IPS-15b (cell line): ENCODE results near the gene TRIM44.

ENCODE experiments used
- H3K27me3 ChIP-seq: one replicate; pipeline ENCODE4 v1.6.1; 2013; ENCODE audit warnings: low read length; ENCODE audit not compliant: control insufficient read depth, insufficient read depth
- H3K36me3 ChIP-seq: one replicate; pipeline ENCODE4 v1.6.1; 2013; ENCODE audit warnings: low read length; ENCODE audit not compliant: control insufficient read depth, insufficient read depth
- H3K4me1 ChIP-seq: one replicate; pipeline ENCODE4 v1.6.1; 2013; ENCODE audit warnings: mild to moderate bottlenecking, low read length; ENCODE audit not compliant: control insufficient read depth, insufficient read depth
- H3K4me3 ChIP-seq: one replicate; pipeline ENCODE4 v1.5.1; 2013; ENCODE audit warnings: low read depth, low read length
- H3K9ac ChIP-seq: one replicate; pipeline ENCODE4 v1.6.1; 2013; ENCODE audit warnings: low read depth, mild to moderate bottlenecking, low read length
- H3K9me3 ChIP-seq: one replicate; pipeline ENCODE4 v1.6.1; 2013; ENCODE audit warnings: mild to moderate bottlenecking, low read length; ENCODE audit not compliant: control insufficient read depth, insufficient read depth

Gene TRIM44

GRCh38 chr11:35800970-35801953 is 138.7 kb downstream of the TRIM44 start:
- H3K36me3 ChIP-seq, result no peaks in the 10 kb centered on the region
- H3K27me3 ChIP-seq, result no peaks in the 10 kb centered on the region
- no peaks in the 10 kb centered on the region for H3K4me1 ChIP-seq
- H3K9me3 ChIP-seq, result no peaks in the 10 kb centered on the region
- H3K9ac ChIP-seq, result no peak overlapping the region
- no peak overlapping the region for H3K4me3 ChIP-seq

GRCh38 chr11:35802221-35802620 is 139.6 kb downstream of the TRIM44 start:
- H3K4me3 ChIP-seq, result no peak overlapping the region
- H3K9me3 ChIP-seq, result no peaks in the 10 kb centered on the region
- no peak overlapping the region for H3K9ac ChIP-seq
- H3K4me1 ChIP-seq, result no peaks in the 10 kb centered on the region
- H3K27me3 ChIP-seq, result no peaks in the 10 kb centered on the region
- H3K36me3 ChIP-seq, result no peaks in the 10 kb centered on the region

GRCh38 chr11:35802672-35803071 is 140.1 kb downstream of the TRIM44 start:
- Histone ChIP-seq H3K36me3 (no peaks in the 10 kb centered on the region), H3K9ac (no peak overlapping the region), H3K4me3 (no peak overlapping the region), H3K4me1 (no peaks in the 10 kb centered on the region), H3K27me3 (no peaks in the 10 kb centered on the region), H3K9me3 (no peaks in the 10 kb centered on the region)

GRCh38 chr11:35803115-35803514 is 140.5 kb downstream of the TRIM44 start:
- Histone ChIP-seq H3K27me3 (no peaks in the 10 kb centered on the region), H3K36me3 (no peaks in the 10 kb centered on the region), H3K9ac (no peak overlapping the region), H3K9me3 (no peaks in the 10 kb centered on the region), H3K4me3 (no peak overlapping the region), H3K4me1 (no peaks in the 10 kb centered on the region)

GRCh38 chr11:35804451-35805040 is 142.0 kb downstream of the TRIM44 start:
- no peak overlapping the region for H3K4me3 ChIP-seq
- no peaks in the 10 kb centered on the region for H3K4me1 ChIP-seq
- H3K9ac ChIP-seq, result no peak overlapping the region
- H3K9me3 ChIP-seq, result no peaks in the 10 kb centered on the region
- H3K36me3 ChIP-seq, result no peaks in the 10 kb centered on the region
- H3K27me3 ChIP-seq, result no peaks in the 10 kb centered on the region

GRCh38 chr11:35809561-35809960 is 147.0 kb downstream of the TRIM44 start:
- Histone ChIP-seq H3K9me3 (no peaks in the 10 kb centered on the region), H3K4me3 (no peak overlapping the region), H3K36me3 (no peaks in the 10 kb centered on the region), H3K4me1 (no peaks in the 10 kb centered on the region), H3K27me3 (no peaks in the 10 kb centered on the region), H3K9ac (no peak overlapping the region)

- Histone ChIP-seq H3K4me3 (no peak overlapping the region), H3K4me1 (no peaks in the 10 kb centered on the region), H3K9ac (no peak overlapping the region), H3K36me3 (no peaks in the 10 kb centered on the region), H3K9me3 (no peaks in the 10 kb centered on the region), H3K27me3 (no peaks in the 10 kb centered on the region)
Measured at GRCh38 chr11:35810045-35810645, 147.6 kb downstream of the TRIM44 start.

GRCh38 chr11:35811783-35812182 is 149.2 kb downstream of the TRIM44 start:
- Histone ChIP-seq H3K36me3 (no peaks in the 10 kb centered on the region), H3K9ac (no peak overlapping the region), H3K27me3 (no peaks in the 10 kb centered on the region), H3K9me3 (no peaks in the 10 kb centered on the region), H3K4me3 (no peak overlapping the region), H3K4me1 (no peaks in the 10 kb centered on the region)

- no peak overlapping the region for H3K9ac ChIP-seq
Measured at GRCh38 chr11:35812828-35813227, 150.3 kb downstream of the TRIM44 start.

GRCh38 chr11:35814081-35814695 is 151.6 kb downstream of the TRIM44 start:
- Histone ChIP-seq H3K4me3 (no peak overlapping the region), H3K4me1 (no peaks in the 10 kb centered on the region)

More at GRCh38 chr11:35812828-35813227, 150.3 kb downstream of the TRIM44 start:
- H3K36me3 ChIP-seq, result no peaks in the 10 kb centered on the region
- H3K9me3 ChIP-seq, result no peaks in the 10 kb centered on the region
- no peak overlapping the region for H3K4me3 ChIP-seq
- no peaks in the 10 kb centered on the region for H3K4me1 ChIP-seq
- H3K27me3 ChIP-seq, result no peaks in the 10 kb centered on the region

GRCh38 chr11:35814720-35815305 is 152.2 kb downstream of the TRIM44 start:
- H3K4me1 ChIP-seq, result no peaks in the 10 kb centered on the region
- no peaks in the 10 kb centered on the region for H3K9me3 ChIP-seq
- H3K9ac ChIP-seq, result no peak overlapping the region
- no peaks in the 10 kb centered on the region for H3K36me3 ChIP-seq
- no peaks in the 10 kb centered on the region for H3K27me3 ChIP-seq
- no peak overlapping the region for H3K4me3 ChIP-seq

More at GRCh38 chr11:35814081-35814695, 151.6 kb downstream of the TRIM44 start:
- Histone ChIP-seq H3K27me3 (no peaks in the 10 kb centered on the region), H3K9me3 (no peaks in the 10 kb centered on the region), H3K36me3 (no peaks in the 10 kb centered on the region), H3K9ac (no peak overlapping the region)
